GM19455 (cell line): ENCODE data around the gene MAD1L1.
"Not testable (repeated sequence)": the region's sequence is repeated elsewhere in the genome, so short reads cannot be mapped to it uniquely, and the experiment has no call there.

Experiments used
- ATAC-seq: cut with Tn5 transposase; IDR thresholded peaks from one replicate; pipeline ENCODE4 v1.9.1; 2021; ENCODE audit not compliant: unreplicated experiment

The MAD1L1 gene

GRCh38 chr7:1936531-1937251 is 296.1 kb downstream of the MAD1L1 start:
- ATAC-seq, result no peak

DNA sequence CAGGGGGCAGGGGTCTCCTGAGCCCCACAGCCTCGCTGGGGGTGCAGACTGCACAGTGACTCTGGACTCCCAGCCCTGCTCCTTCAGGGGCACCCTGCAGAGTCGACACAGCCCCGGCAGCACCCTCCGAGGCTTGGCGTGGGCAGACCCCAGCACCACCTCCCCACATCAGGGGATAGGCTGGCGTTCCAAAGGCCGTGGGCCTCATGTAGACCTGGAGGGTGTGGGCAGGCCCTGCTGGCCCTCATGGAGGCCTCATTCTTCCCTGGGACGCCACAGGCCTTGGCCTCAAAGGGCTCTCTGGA is 296.8 kb downstream of the MAD1L1 start:
- no peak for ATAC-seq

DNA sequence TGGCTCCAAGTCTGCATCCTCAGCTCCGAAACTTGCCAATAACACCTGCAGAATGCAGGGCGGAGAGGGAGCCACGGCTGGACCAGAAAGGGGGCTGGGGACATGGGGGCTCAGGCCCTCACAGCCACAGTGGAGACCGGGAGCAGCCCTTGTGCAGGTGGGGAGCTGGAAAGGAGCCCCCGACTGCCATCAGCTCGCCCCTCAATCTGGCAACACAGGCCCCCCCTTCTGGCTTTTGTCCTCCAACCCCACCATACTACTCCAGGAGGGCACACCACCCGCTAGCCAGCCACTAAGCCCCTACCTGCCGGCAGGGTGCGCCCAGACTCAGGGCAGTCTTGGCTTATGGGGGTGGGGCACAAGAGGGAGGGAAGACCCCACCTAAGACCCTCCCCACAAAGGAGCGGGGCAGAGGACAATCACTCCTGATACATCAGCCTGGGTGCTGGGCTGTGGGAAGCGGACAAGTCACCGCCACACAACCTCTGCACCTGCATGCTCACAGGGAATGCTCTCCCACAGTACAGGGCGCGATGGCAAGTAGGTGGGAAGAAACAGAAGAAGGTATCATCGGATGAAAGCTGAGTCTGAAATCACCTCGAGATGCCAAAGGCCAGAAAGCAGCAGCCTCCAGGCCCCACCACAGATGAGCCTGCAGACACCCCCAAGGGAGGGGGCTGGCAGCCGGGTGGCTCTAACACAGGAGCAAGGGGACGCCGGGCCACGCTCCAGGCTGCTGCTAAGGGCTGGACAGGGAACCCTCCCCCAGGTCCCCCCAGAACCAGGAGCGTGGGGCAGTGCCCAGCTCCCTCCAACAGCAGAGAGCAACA is 297.4 kb downstream of the MAD1L1 start:
- ATAC-seq, result no peak

GRCh38 chr7:1934756-1935155 is 298.0 kb downstream of the MAD1L1 start:
- ATAC-seq, result no peak

DNA sequence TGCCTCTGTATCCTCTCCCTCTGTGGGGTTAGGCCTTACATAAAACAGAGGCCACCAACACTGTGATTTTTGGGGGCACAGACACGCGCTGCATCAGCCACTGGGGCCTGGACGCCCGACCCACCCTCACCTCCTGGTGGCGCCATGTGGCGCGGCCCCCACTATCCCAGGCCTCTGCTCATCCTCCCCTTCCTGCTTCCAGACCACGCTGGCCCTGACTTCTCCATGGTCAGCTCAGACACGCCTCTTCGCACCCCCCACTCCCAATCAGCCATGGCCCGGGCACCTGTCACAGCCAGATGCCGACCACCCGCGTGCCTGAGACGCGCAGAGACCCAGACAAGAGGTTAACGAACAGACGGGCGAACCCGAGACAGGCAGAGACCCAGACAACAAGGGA is 298.7 kb downstream of the MAD1L1 start:
- ATAC-seq, result no peak

- ATAC-seq, result no peak
Measured at GRCh38 chr7:1933066-1933750, 299.5 kb downstream of the MAD1L1 start.

- no peak for ATAC-seq
Measured at GRCh38 chr7:1931951-1932270, 300.8 kb downstream of the MAD1L1 start.

DNA sequence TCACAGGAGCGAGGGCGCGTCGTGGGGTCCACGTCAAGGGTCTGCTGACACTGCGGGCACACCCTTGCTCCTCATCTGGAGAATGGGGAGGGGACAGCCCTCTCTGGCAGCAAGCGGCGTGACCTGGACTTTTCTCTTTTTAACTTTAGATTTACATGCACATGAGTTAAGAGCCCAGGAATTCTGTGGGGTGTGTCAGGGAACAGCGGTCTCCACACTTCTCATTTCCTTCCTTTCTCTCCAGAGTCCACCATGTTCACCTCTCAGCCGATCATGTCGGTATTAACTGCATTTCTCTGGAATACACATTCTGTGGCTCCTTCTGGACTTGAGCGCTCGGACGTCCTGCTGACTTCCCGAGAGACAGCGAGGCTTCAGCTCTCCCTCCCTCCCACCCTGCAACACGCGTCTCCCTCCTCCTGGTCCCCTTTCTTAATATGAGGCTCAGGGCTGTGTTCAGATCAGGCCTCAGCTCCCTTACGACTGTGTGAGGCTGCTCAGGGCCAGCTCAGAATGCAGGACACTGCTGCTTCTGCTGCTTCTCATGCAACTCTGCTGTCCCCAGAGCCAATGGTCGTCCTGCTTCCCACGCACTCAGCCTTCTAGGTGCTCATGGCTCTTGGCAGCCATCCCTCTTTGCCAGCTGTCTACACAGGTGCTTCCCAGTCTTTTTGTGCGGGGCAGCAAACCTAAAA is 301.3 kb downstream of the MAD1L1 start:
- no peak for ATAC-seq

DNA sequence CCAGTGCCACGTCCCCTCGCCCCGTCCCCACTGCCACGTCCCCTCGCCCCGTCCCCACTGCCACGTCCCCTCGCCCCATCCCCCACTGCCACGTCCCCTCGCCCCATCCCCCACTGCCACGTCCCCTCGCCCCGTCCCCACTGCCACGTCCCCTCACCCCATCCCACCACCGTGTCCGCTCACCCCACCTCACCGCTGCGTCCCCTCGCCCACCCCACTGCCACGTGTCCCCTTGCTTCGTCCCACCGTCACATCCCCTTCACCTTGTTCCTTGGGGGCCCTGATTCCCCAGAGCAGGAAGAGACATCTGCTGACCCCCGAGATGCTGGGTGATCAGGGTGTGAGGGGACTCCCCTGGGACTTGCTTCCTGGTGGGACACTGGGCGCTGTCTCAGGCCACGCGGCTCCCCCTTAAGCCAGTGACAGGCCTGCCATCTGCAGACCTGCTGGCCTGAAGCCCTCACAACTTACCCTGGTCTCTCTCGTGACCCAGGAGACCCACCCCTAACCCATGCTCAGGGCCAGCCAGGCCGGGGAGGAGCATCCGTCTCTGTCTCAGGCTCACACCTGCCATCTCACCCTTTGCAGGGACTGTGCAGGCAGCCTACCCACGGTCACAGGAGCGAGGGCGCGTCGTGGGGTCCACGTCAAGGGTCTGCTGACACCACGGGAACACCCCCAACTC is 302.2 kb downstream of the MAD1L1 start:
- ATAC-seq, result no peak

DNA sequence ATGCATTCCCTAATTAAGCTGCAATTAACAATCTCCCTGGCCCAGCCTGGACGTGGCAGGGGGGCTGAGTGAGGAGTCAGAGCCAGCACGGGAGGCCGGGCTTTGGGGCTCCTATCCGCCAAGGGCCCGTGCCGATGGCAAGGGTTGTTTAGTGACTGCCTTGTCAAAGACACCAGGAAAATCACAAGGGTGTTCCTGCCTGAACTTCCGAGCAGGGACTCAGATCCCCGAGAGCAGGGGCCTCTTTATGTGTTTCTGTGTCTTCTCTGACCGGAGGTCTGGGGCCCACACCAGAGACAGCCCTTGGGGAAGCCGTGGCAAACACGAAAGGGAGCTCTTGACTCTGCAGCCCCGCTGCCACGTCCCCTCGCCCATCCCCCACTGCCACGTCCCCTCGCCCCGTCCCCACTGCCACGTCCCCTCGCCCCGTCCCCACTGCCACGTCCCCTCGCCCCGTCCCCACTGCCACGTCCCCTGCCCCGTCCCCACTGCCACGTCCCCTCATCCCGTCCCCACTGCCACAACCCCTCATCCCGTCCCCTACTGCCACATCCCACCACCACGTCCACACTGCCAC is 303.3 kb downstream of the MAD1L1 start:
- not testable (repeated sequence) for ATAC-seq

- no peak for ATAC-seq
Measured at GRCh38 chr7:1928645-1929348, 303.9 kb downstream of the MAD1L1 start.

DNA sequence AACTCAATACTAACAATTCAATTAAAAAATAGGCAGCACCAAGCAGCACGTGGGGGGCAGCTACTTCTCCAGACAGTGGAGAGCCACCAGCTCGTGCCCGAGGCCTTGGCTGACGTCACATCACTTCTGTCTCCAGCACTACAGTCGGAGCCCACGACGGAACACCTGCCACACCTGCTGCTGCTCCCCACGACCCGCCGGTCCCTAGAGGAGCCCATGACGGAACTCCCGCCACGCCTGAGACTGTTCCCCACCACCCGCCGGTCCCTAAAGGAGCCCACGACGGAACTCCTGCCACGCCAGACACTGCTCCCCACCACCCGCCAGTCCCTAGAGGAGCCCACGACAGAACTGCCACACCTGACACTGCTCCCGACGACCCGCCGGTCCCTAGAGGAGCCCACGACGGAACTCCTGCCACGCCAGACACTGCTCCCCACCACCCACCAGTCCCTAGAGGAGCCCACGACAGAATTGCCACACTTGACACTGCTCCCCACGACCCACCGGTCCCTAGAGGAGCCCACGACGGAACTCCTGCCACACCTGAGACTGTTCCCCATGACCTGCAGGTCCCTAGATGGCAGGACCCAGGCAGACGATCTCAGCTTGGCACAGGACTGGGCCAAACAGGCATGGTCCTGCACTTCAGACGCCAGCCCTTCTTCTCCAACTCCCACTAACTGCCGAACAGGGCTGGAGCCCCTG is 304.7 kb downstream of the MAD1L1 start:
- ATAC-seq, result no peak

- ATAC-seq, result no peak
Measured at GRCh38 chr7:1926908-1927306, 305.8 kb downstream of the MAD1L1 start.

DNA sequence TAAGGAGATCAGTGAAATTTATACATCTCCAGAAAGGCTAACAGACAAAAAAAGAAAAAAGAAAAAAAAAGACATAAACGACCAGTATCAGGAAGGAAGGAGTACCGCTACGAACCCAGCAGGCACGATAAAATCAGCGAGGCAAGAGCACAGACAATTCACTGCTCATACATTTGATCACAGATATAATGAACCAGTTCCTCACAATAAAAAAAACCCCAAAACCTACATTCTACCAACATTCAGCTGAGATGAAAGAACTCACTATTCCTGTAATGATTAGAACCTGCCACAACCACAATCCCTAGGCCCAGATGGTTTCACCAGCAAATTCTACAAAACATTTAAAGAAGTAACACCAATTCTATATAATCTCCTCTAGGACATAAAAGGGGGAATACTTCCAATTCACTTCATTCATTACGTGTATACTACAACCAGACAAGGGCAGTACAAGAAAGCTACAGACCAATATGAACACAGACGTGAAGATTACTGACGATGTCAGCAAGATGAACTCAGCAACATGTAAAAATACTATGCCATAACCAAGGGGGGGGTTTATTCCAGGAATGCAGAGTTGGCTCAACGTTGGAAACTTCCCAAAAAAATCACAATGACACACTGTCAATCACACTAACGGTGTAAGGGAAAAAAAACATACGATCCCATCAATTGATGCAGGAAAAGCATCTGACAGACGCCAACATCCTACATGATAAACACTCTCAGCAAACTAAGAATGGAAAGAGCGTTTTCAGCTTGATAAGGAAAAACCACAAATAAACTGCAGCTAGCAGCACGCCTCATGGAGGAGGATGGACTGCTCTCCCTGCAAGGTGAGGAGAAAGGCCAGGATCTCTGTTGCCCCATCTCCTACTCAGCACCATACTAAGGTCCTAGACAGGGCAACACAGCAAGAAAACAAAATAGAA is 306.5 kb downstream of the MAD1L1 start:
- ATAC-seq, result no peak

DNA sequence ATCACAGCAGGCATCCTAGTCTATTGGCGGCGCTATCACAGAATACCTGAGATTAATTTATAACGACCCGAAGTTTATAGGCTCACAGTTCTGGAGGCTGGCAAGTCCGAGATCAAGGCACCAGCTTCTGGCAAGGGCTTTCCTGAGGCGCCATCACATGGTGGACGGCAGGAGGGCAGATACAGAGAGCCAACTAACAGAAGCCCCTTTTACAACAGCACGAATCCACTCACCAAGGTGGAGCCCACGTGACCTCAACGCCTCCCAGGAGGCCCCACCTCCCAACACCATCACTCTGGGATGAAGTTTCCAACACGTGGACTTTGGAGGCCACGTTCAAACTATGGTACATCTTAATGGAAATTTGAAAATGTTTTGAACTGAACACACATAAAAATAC is 307.4 kb downstream of the MAD1L1 start:
- no peak for ATAC-seq

- no peak for ATAC-seq
Measured at GRCh38 chr7:1924258-1924817, 308.4 kb downstream of the MAD1L1 start.

DNA sequence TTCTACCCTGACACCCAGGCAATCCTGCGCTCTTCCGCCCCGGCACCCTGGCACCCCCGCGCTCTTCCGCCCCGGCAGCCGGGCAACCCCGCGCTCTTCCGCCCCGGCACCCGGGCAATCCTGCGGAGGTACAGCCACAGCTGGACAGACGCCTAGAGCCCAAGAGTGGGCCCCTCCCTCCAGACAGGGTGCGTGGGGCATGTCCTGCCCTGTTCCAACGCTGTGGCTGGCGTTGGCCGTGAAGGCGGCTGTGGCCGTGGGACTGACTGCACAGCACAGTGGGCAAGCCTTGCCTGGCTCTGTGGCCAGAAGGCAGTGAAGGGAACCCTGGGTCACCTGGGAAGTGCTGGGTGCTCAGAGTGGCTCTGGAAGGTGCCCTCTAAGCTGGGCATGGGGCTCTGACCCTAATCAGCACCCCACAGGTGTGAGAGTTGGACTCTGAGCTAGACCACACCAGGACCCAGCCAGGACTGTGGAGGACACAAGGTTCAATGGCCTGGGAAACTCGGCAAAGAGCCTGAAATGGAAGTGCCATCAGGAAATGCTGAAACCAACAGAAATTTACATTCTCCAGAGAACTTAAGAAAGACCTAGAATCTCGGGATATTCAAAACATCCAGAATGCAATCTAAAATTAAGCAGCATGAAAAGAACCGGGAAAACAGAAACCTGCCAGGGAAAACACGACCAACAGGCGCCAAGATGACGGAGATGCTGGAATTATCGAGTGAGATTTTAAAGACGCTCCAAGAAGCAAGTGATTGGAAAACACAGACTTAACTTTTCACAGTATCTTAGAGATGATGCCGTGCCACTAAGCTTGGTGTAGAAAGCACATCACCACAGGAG is 309.1 kb downstream of the MAD1L1 start:
- no peak for ATAC-seq
